HCT116 (cell line): ENCODE data around the gene EIF4A3. TPM values are rescaled to one million over a fixed set of nuclear protein-coding genes. Genes with fewer than 3 reads are reported as not detected.

Source experiments
- ATAC-seq: fragments of 200-7000 bp; cut with Tn5 transposase; 2 replicates; pipeline ENCODE4 v1.9.1; 2020; ENCODE audit warnings: mild to moderate bottlenecking, moderate library complexity
- BruUV-seq: library from RNA; stranded (reverse); fragments of 400-500 nt; replicated peaks from 2 replicates; lab custom pipeline; 2021; lab: Mats Ljungman, UMichigan
- CTCF ChIA-PET: fragments of 300-600 bp; sonication (Branson Sonifier 250); formaldehyde crosslinking; loops from one replicate; lab custom pipeline; 2021; ENCODE audit warnings: antibody characterized with exemption; lab: Charles Lee
- POLR2A ChIA-PET: fragments of 300-600, 350-600 bp; sonication (Branson Sonifier 250); formaldehyde crosslinking; loops from one replicate; lab custom pipeline; 2021; ENCODE audit warnings: antibody characterized with exemption; lab: Charles Lee
- RAD21 ChIA-PET, 2 experiments: fragments of 300-600 bp; sonication (Branson Sonifier 250); formaldehyde crosslinking; loops; one replicate each; lab custom pipeline; 2023; ENCODE audit warnings: low total read pairs in 2 of 2; ENCODE audit not compliant: uncharacterized antibody in 2 of 2, unreplicated experiment in 2 of 2, low non-redundant PET in 1 of 2; lab: Charles Lee
- DNase-seq: peaks from one replicate; pipeline ENCODE4 v3.0.0-alpha.2; 2010; ENCODE audit warnings: low read depth, low spot score
- H2AFZ ChIP-seq: fragments of 200-600 bp; shearing (Covaris generic), sonication (generic); 2 replicates; pipeline ENCODE4 v1.6.1; 2017; ENCODE audit warnings: low read depth, mixed run types, mixed read lengths, antibody characterized with exemption, low read length; ENCODE audit not compliant: poor library complexity, severe bottlenecking
- H3K27ac ChIP-seq: 2 replicates; pipeline ENCODE4 v1.5.1; 2012; ENCODE audit warnings: low read depth, low read length
- H3K27me3 ChIP-seq: fragments of 200-600 bp; sonication (generic); 2 replicates; pipeline ENCODE4 v1.6.1; 2016; ENCODE audit warnings: mixed run types, low read length, mixed read lengths; ENCODE audit not compliant: insufficient read depth
- H3K36me3 ChIP-seq, 2 experiments: fragments of 200-500 bp in 1 of 2; fragments of 200-600 bp in 1 of 2; sonication (Bioruptor generic) in 1 of 2; sonication (generic) in 1 of 2; 2 replicates each; pipeline versions ENCODE4 v1.5.1 to v1.6.1; 2014 to 2016; ENCODE audit warnings: low read length in 2 of 2, inconsistent platforms in 1 of 2, mixed read lengths in 1 of 2, mixed run types in 1 of 2; ENCODE audit not compliant: insufficient read depth in 2 of 2, control insufficient read depth in 1 of 2
- H3K4me1 ChIP-seq, 2 experiments: fragments of 200-600 bp in 1 of 2; sonication (generic) in 1 of 2; 2 replicates each; pipeline versions ENCODE4 v1.5.1 to v1.6.1; 2012 to 2017; ENCODE audit warnings: low read length in 2 of 2, inconsistent platforms in 1 of 2, mild to moderate bottlenecking in 1 of 2, mixed read lengths in 1 of 2, mixed run types in 1 of 2, moderate library complexity in 1 of 2; ENCODE audit not compliant: insufficient read depth in 2 of 2, control insufficient read depth in 1 of 2
- H3K4me2 ChIP-seq: fragments of 200-600 bp; sonication (generic); 2 replicates; pipeline ENCODE4 v1.6.1; 2017; ENCODE audit warnings: mixed run types, low read length, mixed read lengths
- H3K4me3 ChIP-seq, 2 experiments: fragments of 200-600 bp in 1 of 2; sonication (generic) in 1 of 2; replicated peaks in 1 of 2; 2 replicates each; pipeline ENCODE4 v1.5.1; 2011 to 2016; ENCODE audit warnings: low read length in 2 of 2, control low read depth in 1 of 2, low read depth in 1 of 2, mild to moderate bottlenecking in 1 of 2, mixed read lengths in 1 of 2, mixed run types in 1 of 2
- H3K79me2 ChIP-seq: fragments of 200-600 bp; sonication (generic); 2 replicates; pipeline ENCODE4 v1.6.1; 2017; ENCODE audit warnings: mild to moderate bottlenecking, mixed run types, low read length, moderate library complexity, mixed read lengths; ENCODE audit not compliant: insufficient read depth
- H3K9ac ChIP-seq: fragments of 200-600 bp; sonication (generic); 2 replicates; pipeline ENCODE4 v1.6.1; 2016; ENCODE audit warnings: low read length, mixed read lengths
- H3K9me2 ChIP-seq: fragments of 200-600 bp; sonication (generic), shearing (Covaris generic); 2 replicates; pipeline ENCODE4 v1.6.1; 2017; ENCODE audit warnings: mixed run types, mild to moderate bottlenecking, moderate library complexity; ENCODE audit not compliant: insufficient read depth
- H3K9me3 ChIP-seq, 2 experiments: fragments of 200-500 bp in 1 of 2; fragments of 200-600 bp in 1 of 2; sonication (Bioruptor generic) in 1 of 2; sonication (generic) in 1 of 2; 2 replicates each; pipeline ENCODE4 v1.6.1; 2014 to 2017; ENCODE audit warnings: low read length in 2 of 2, mixed read lengths in 2 of 2, inconsistent platforms in 1 of 2, low read depth in 1 of 2, mild to moderate bottlenecking in 1 of 2, mixed run types in 1 of 2, moderate library complexity in 1 of 2; ENCODE audit not compliant: control insufficient read depth in 1 of 2, insufficient read depth in 1 of 2
- H4K20me1 ChIP-seq: fragments of 200-600 bp; sonication (generic), shearing (Covaris generic); 2 replicates; pipeline ENCODE4 v1.6.1; 2017; ENCODE audit warnings: mixed run types, mild to moderate bottlenecking, moderate library complexity; ENCODE audit not compliant: insufficient read depth
- ATF3 ChIP-seq: IDR thresholded peaks from 2 replicates; pipeline ENCODE4 v1.6.1; 2012
- CBX3 ChIP-seq: IDR thresholded peaks from 2 replicates; pipeline ENCODE4 v1.6.1; 2012; ENCODE audit warnings: low read depth
- CEBPB ChIP-seq: IDR thresholded peaks from 2 replicates; pipeline ENCODE4 v1.6.1; 2012; ENCODE audit warnings: low read depth
- EGR1 ChIP-seq: IDR thresholded peaks from 2 replicates; pipeline ENCODE4 v1.6.1; 2012; ENCODE audit warnings: low read depth
- ELF1 ChIP-seq: IDR thresholded peaks from 2 replicates; pipeline ENCODE4 v1.6.1; 2012; ENCODE audit warnings: low read depth, borderline replicate concordance
- EZH2 ChIP-seq: fragments of 200-600 bp; sonication (generic); IDR thresholded peaks from 2 replicates; pipeline ENCODE4 v1.6.1; 2017; ENCODE audit warnings: antibody characterized with exemption, mixed run types
- EZH2phosphoT487 ChIP-seq: fragments of 200-600 bp; IDR thresholded peaks from 2 replicates; pipeline ENCODE4 v1.6.1; 2018; ENCODE audit warnings: antibody characterized with exemption, borderline replicate concordance
- FOSL1 ChIP-seq: IDR thresholded peaks from 2 replicates; pipeline ENCODE4 v1.6.1; 2012; ENCODE audit warnings: low read depth
- JUND ChIP-seq: IDR thresholded peaks from 2 replicates; pipeline ENCODE4 v1.6.1; 2012
- POLR2A ChIP-seq: IDR thresholded peaks from 2 replicates; pipeline ENCODE4 v1.7.0; 2011; ENCODE audit warnings: borderline replicate concordance; ENCODE audit not compliant: insufficient read depth, insufficient read length; ENCODE audit errors: extremely low read depth
- POLR2AphosphoS5 ChIP-seq: IDR thresholded peaks from 2 replicates; pipeline ENCODE4 v1.6.1; 2011; ENCODE audit warnings: mild to moderate bottlenecking, low read depth, low read length, moderate library complexity
- REST ChIP-seq: IDR thresholded peaks from 2 replicates; pipeline ENCODE4 v1.6.1; 2012; ENCODE audit warnings: low read depth
- SIN3A ChIP-seq: IDR thresholded peaks from 2 replicates; pipeline ENCODE4 v1.6.1; 2012; ENCODE audit warnings: low read depth
- SP1 ChIP-seq: IDR thresholded peaks from 2 replicates; pipeline ENCODE4 v1.6.1; 2012; ENCODE audit warnings: low read depth
- SRF ChIP-seq: IDR thresholded peaks from 2 replicates; pipeline ENCODE4 v1.6.1; 2012; ENCODE audit warnings: low read depth
- intact Hi-C: fragments of 100-400 bp; cut with micrococcal nuclease; formaldehyde crosslinking; loops from 2 replicates; pipeline ENCODE4 v1.10.0; 2022
- total RNA-seq: library from RNA; stranded (reverse); gene quantifications from one replicate; pipeline ENCODE4 v1.2.1, GENCODE V29; 2021; ENCODE audit not compliant: unreplicated experiment
- TF ChIP-seq, protein P1 (sequence below): IDR thresholded peaks from 2 replicates; pipeline ENCODE4 v1.6.1; 2011; ENCODE audit warnings: mild to moderate bottlenecking, low read length, moderate library complexity; ENCODE audit not compliant: insufficient replicate concordance; ENCODE audit errors: extremely low read depth

EIF4A3 gene
- total RNA-seq, 1 experiment from 2014 or later, result 248 TPM

DNA sequence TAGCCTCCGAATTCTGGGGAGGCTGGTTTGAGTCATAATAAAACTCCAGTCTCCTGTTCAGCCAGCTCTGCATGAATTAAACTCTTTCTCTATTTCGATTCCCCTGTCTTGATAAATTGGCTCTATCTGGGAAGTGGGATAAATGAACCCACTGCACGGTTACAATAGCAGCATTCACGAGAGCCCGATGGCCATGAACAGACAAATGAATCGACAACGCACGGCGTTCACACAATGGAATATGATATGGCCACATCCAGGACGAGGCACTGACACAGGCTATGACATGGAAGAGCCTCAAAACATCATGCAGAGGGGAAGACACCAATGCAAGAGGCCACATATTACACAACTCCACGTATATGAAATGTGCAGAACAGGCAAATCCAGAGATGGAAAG, 17.3 kb upstream of the EIF4A3 start:
- H3K27ac ChIP-seq, result no peak overlapping the region
- no peak for DNase-seq
- H3K9me2 ChIP-seq, result no peaks in the 10 kb centered on the region
- no peak for ATAC-seq
- H3K4me1 ChIP-seq, result peaks cover 0 to 4% of the 10 kb centered on the region in 2 experiments; a peak in 2 of 4 replicates
- no peak overlapping the region for H3K4me2 ChIP-seq
- no TSS peak for BruUV-seq
- H3K36me3 ChIP-seq, result no peaks in the 10 kb centered on the region
- H4K20me1 ChIP-seq, result no peaks in the 10 kb centered on the region
- H3K79me2 ChIP-seq, result no peaks in the 10 kb centered on the region
- POLR2A ChIA-PET, result no interaction called here
- H2AFZ ChIP-seq, result no peak overlapping the region
- TF ChIP-seq SIN3A, result no peak
- no peak for TF ChIP-seq EZH2phosphoT487
- TF ChIP-seq EZH2, result no peak
- TF ChIP-seq CEBPB, result no peak
- TF ChIP-seq FOSL1, result no peak
- no peak for TF ChIP-seq REST
- no peak for TF ChIP-seq ATF3
- TF ChIP-seq SP1, result no peak
- no peak for TF ChIP-seq ELF1
- no peak for TF ChIP-seq POLR2A
- TF ChIP-seq EGR1, result no peak
- TF ChIP-seq SRF, result no peak
- TF ChIP-seq JUND, result no peak
- TF ChIP-seq, protein P1, sequence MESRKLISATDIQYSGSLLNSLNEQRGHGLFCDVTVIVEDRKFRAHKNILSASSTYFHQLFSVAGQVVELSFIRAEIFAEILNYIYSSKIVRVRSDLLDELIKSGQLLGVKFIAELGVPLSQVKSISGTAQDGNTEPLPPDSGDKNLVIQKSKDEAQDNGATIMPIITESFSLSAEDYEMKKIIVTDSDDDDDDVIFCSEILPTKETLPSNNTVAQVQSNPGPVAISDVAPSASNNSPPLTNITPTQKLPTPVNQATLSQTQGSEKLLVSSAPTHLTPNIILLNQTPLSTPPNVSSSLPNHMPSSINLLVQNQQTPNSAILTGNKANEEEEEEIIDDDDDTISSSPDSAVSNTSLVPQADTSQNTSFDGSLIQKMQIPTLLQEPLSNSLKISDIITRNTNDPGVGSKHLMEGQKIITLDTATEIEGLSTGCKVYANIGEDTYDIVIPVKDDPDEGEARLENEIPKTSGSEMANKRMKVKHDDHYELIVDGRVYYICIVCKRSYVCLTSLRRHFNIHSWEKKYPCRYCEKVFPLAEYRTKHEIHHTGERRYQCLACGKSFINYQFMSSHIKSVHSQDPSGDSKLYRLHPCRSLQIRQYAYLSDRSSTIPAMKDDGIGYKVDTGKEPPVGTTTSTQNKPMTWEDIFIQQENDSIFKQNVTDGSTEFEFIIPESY, result no peak
- TF ChIP-seq CBX3, result no peak
- no peak for TF ChIP-seq POLR2AphosphoS5
- TF ChIP-seq, all 23 proteins: peak for 0
- H3K9ac ChIP-seq, result no peak overlapping the region
- no peaks in the 10 kb centered on the region for H3K9me3 ChIP-seq
- CTCF ChIA-PET, result no interaction called here
- no peaks in the 10 kb centered on the region for H3K27me3 ChIP-seq
- RAD21 ChIA-PET, result no interaction called here
- intact Hi-C loops, result no loop called here
- no peak overlapping the region for H3K4me3 ChIP-seq
